A673 (cell line): ENCODE results near the gene MINDY4. TPM values are rescaled to one million over a fixed set of nuclear protein-coding genes. Genes with fewer than 3 reads are reported as not detected.

Experiments used
- BruUV-seq: library from RNA; stranded (reverse); fragments of 400-500 nt; replicated peaks from 2 replicates; lab custom pipeline; 2021; lab: Mats Ljungman, UMichigan
- CTCF ChIA-PET: fragments of 300-600 bp; sonication (Branson Sonifier 250); formaldehyde crosslinking; loops from one replicate; lab custom pipeline; 2022; ENCODE audit warnings: antibody characterized with exemption; lab: Charles Lee
- POLR2A ChIA-PET: fragments of 300-600 bp; sonication (Branson Sonifier 250); formaldehyde crosslinking; loops from one replicate; lab custom pipeline; 2022; ENCODE audit warnings: antibody characterized with exemption; ENCODE audit not compliant: low non-redundant PET; lab: Charles Lee
- DNase-seq: peaks from one replicate; pipeline ENCODE4 v3.0.0-alpha.2; 2015; ENCODE audit warnings: low spot score
- H3K27ac ChIP-seq: fragments of 200-600 bp; sonication (generic); 2 replicates; pipeline ENCODE4 v1.5.1; 2016; ENCODE audit warnings: mixed run types, low read depth, mild to moderate bottlenecking, mixed read lengths, antibody characterized with exemption, low read length; ENCODE audit not compliant: poor library complexity, severe bottlenecking
- H3K27me3 ChIP-seq: fragments of 200-600 bp; sonication (generic); replicated peaks from 2 replicates; pipeline ENCODE4 v1.6.1; 2017; ENCODE audit warnings: mixed run types, low read depth, mild to moderate bottlenecking, mixed read lengths, antibody characterized with exemption, low read length; ENCODE audit not compliant: insufficient read depth, poor library complexity
- H3K36me3 ChIP-seq: fragments of 200-600 bp; sonication (generic); 2 replicates; pipeline ENCODE4 v1.6.1; 2016; ENCODE audit warnings: mixed run types, mild to moderate bottlenecking, mixed read lengths, antibody characterized with exemption, low read length; ENCODE audit not compliant: insufficient read depth, poor library complexity, severe bottlenecking
- H3K4me1 ChIP-seq: fragments of 200-600 bp; sonication (generic); 2 replicates; pipeline ENCODE4 v1.6.1; 2017; ENCODE audit warnings: mixed run types, mild to moderate bottlenecking, mixed read lengths, antibody characterized with exemption, low read length; ENCODE audit not compliant: insufficient read depth, poor library complexity, severe bottlenecking
- H3K4me3 ChIP-seq: fragments of 200-600 bp; sonication (generic); 2 replicates; pipeline ENCODE4 v1.5.1; 2016; ENCODE audit warnings: low read depth, mixed run types, mild to moderate bottlenecking, mixed read lengths, low read length; ENCODE audit not compliant: poor library complexity, severe bottlenecking
- H3K9me3 ChIP-seq: fragments of 200-600 bp; sonication (generic); 2 replicates; pipeline ENCODE4 v1.6.1; 2016; ENCODE audit warnings: mixed run types, low read depth, mild to moderate bottlenecking, mixed read lengths, antibody characterized with exemption, low read length; ENCODE audit not compliant: poor library complexity, severe bottlenecking
- CTCF ChIP-seq: fragments of 300-800, 200-600 bp; sonication (generic); conservative IDR thresholded peaks from 2 replicates; pipeline ENCODE4 v1.5.1; 2017; ENCODE audit warnings: low read depth, mild to moderate bottlenecking, antibody characterized with exemption, low read length, moderate library complexity, mixed read lengths
- EZH2 ChIP-seq: fragments of 200-600 bp; sonication (generic); IDR thresholded peaks from 2 replicates; pipeline ENCODE4 v1.6.1; 2017; ENCODE audit warnings: borderline replicate concordance, low read depth, mild to moderate bottlenecking, mixed read lengths, antibody characterized with exemption, low read length; ENCODE audit not compliant: poor library complexity, severe bottlenecking
- intact Hi-C: fragments of 100-400 bp; cut with micrococcal nuclease; formaldehyde crosslinking; loops from one replicate; pipeline ENCODE4 v1.10.0; 2022; ENCODE audit not compliant: unreplicated experiment
- total RNA-seq: library from RNA; stranded (reverse); gene quantifications from 2 replicates; pipeline ENCODE4 v1.2.3, GENCODE V29; 2021

MINDY4 gene
- total RNA-seq, 1 experiment from 2014 or later, result 3.8 TPM

GRCh38 chr7:30750010-30750409 is 21.2 kb upstream of the MINDY4 start:
- H3K36me3 ChIP-seq, result no peaks in the 10 kb centered on the region
- H3K4me3 ChIP-seq, result no peak overlapping the region
- no TSS peak for BruUV-seq
- H3K9me3 ChIP-seq, result no peaks in the 10 kb centered on the region
- CTCF ChIA-PET, result no interaction called here
- H3K4me1 ChIP-seq, result no peaks in the 10 kb centered on the region
- H3K27me3 ChIP-seq, result no peaks in the 10 kb centered on the region
- no peak for DNase-seq
- no peak overlapping the region for H3K27ac ChIP-seq
- intact Hi-C loops, result no loop called here
- TF ChIP-seq EZH2 (no peak), CTCF (no peak)
- POLR2A ChIA-PET, result no interaction called here

GRCh38 chr7:30750683-30751650 is 20.2 kb upstream of the MINDY4 start:
- H3K27me3 ChIP-seq, result no peaks in the 10 kb centered on the region
- TF ChIP-seq CTCF, result no peak
- no peak for TF ChIP-seq EZH2
- H3K36me3 ChIP-seq, result no peaks in the 10 kb centered on the region
- CTCF ChIA-PET, result no interaction called here
- no peak overlapping the region for H3K4me3 ChIP-seq
- no peaks in the 10 kb centered on the region for H3K9me3 ChIP-seq
- H3K4me1 ChIP-seq, result no peaks in the 10 kb centered on the region
- no peak overlapping the region for H3K27ac ChIP-seq
- POLR2A ChIA-PET, result no interaction called here
- DNase-seq, result no peak
- BruUV-seq, result no TSS peak
- intact Hi-C loops, result no loop called here

DNA sequence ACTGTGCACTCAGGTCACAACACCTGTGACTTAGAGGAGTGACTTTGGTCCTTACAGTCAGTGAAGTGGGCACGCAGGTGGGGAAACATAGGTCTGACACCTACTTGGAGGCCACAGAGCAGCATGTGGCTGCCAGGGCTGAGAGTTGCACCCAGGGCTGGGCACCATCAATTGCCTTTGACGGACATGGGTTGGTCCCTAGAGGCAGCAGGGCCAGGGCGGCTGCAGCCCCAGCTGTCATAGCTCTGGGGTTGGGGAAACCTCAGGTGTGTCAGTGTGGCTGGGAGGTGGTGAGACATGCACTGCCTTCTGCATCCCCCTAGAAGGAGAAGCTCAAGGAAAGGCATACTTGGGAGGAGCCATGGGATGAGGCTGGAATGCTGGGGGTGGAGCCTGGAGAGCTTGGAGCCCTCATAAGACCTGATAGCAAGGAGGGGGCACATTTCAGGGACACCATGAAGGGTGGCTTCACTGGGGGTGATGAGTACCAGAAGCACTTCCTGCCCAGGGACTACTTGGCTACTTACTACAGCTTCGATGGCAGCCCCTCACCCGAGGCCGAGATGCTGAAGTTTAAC is 19.4 kb upstream of the MINDY4 start, which contains the start of gene INMT:
Gene INMT, plus strand, starts transcription at position 440 of the 578 bp plus-strand sequence. Its CDS starts 16 bp downstream, at position 456.
- ChIA-PET POLR2A (no interaction called here), CTCF (no interaction called here)
- Histone ChIP-seq H3K9me3 (no peaks in the 10 kb centered on the region), H3K27ac (no peak within 1 kb of the TSS), H3K4me1 (no peaks in the 10 kb centered on the region), H3K27me3 (no peaks in the 10 kb centered on the region), H3K36me3 (no peaks in the 10 kb centered on the region), H3K4me3 (no peak within 1 kb of the TSS)
- BruUV-seq, result no TSS peak
- TF ChIP-seq EZH2 (no peak), CTCF (no peak)
- no peak for DNase-seq
- intact Hi-C loops, result no loop called here
